ENCODE measurements around the gene REG1A. TPM values are rescaled to one million over a fixed set of nuclear protein-coding genes. Genes with fewer than 3 reads are reported as not detected.

REG1A gene, protein sequence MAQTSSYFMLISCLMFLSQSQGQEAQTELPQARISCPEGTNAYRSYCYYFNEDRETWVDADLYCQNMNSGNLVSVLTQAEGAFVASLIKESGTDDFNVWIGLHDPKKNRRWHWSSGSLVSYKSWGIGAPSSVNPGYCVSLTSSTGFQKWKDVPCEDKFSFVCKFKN
- total RNA-seq (2016; rRNA removed; fragmentation: Illumina TruSeq; extraction: Trizol) (not detected in 2 replicates), polyA plus RNA-seq (2011; rRNA removed) (not detected in 2 replicates), polyA minus RNA-seq (2011; rRNA and poly(A)+ RNA removed; ENCODE audit: low replicate concordance) (not detected in 2 replicates), Bru-seq, nascent RNA (not detected), BruChase-seq, experiment 1, labeled RNA remaining after a 6-hour chase (not detected), BruChase-seq, experiment 2, labeled RNA remaining after a 2-hour chase (not detected)
- not detected in 2 replicates for total RNA-seq (2016; cell fraction: cytosol; rRNA removed; fragmentation: Illumina TruSeq; extraction: Trizol; ENCODE audit: low read depth)
- not detected in 2 replicates for total RNA-seq (2016; cell fraction: insoluble cytoplasmic fraction; rRNA removed; fragmentation: Illumina TruSeq; extraction: Trizol)
- total RNA-seq (2016; cell fraction: membrane; rRNA removed; fragmentation: Illumina TruSeq; extraction: Trizol): not detected in 2 replicates
- not detected in 2 replicates for total RNA-seq (2016; cell fraction: nucleus; rRNA removed; fragmentation: Illumina TruSeq; extraction: Trizol)
- not detected in 2 replicates for polyA plus RNA-seq (2011; cell fraction: cytosol; rRNA removed)
- not detected in 2 replicates for polyA plus RNA-seq (2011; cell fraction: nucleus; rRNA removed)
- not detected in 2 replicates for polyA plus RNA-seq (2012)
- not detected in 2 replicates for polyA plus RNA-seq (2016; cell fraction: cytosol; fragmentation: Illumina TruSeq; extraction: Trizol; ENCODE audit: low read depth)
- polyA plus RNA-seq (2016; cell fraction: insoluble cytoplasmic fraction; fragmentation: Illumina TruSeq; extraction: Trizol; ENCODE audit: low read depth): not detected in 2 replicates
- polyA plus RNA-seq (2016; cell fraction: membrane; fragmentation: Illumina TruSeq; extraction: Trizol; ENCODE audit: low read depth): not detected in 2 replicates
- polyA plus RNA-seq (2016; cell fraction: nucleus; fragmentation: Illumina TruSeq; extraction: Trizol; ENCODE audit: insufficient read depth, low read depth): not detected in 2 replicates
- polyA minus RNA-seq (2011; cell fraction: cytosol; rRNA and poly(A)+ RNA removed): not detected in 2 replicates
- polyA minus RNA-seq (2011; cell fraction: nucleus; rRNA and poly(A)+ RNA removed): not detected in 2 replicates
- long read RNA-seq, experiment 1: 0 reads
- long read RNA-seq, experiment 2: 0 reads

DNA sequence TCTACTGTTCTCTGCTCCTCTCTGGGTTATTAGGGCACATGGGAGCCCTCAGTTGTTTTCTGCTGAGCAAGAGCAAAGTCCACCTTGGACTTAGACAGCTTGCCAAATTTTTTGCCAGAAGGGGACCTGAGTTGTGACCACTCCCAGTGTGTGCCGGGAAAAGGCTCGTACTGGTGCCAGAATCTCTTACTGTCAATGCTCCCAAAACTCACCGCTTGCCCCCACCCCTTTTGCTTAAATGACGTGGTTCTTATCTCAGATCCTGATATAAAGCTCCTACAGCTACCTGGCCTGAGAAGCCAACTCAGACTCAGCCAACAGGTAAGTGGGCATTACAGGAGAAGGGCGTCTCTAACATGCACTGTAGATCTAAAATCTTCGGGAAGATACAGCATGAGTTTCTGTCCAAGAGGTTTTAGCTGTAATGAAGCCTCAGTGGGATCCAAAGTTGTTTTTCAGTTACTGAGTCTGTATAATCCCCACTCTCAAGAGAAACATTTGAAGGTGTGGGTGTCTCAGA lies at the start of gene REG1A:
Gene REG1A (plus strand): TSS at position 295 of the 520 bp plus-strand sequence. CDS start 374 bp downstream, outside the sequence.
- FAIRE-seq (no peak), ATAC-seq (no peak), DNase-seq (ENCODE audit: low spot score) (no peak)
- Histone ChIP-seq H3K9me3 (ENCODE audit: low read length) (no peaks in the 10 kb centered on the region), H3K79me2 (ENCODE audit: insufficient read depth, low read length) (no peaks in the 10 kb centered on the region), H4K20me1 (ENCODE audit: insufficient read depth, low read length) (no peaks in the 10 kb centered on the region), H3K4me3 (replicated peaks in 1 of 3; ENCODE audit: insufficient read depth in 1 of 3, low read depth in 2 of 3, low read length in 3 of 3) (no peak within 1 kb of the TSS), H3K27me3 (ENCODE audit: control insufficient read depth in 1 of 2, insufficient read depth in 2 of 2, low read length in 2 of 2) (no peaks in the 10 kb centered on the region), H2AFZ (ENCODE audit: low read length) (no peak within 1 kb of the TSS), H3K9ac (ENCODE audit: insufficient read depth, low read depth, low read length) (no peak within 1 kb of the TSS), H3K4me2 (ENCODE audit: low read depth, low read length) (no peak within 1 kb of the TSS), H3K36me3 (replicated peaks in 1 of 2; ENCODE audit: control insufficient read depth in 1 of 2, insufficient read depth in 2 of 2, low read length in 2 of 2) (no peaks in the 10 kb centered on the region), H3K27ac (ENCODE audit: extremely low read length, insufficient read depth, low read length) (no peak within 1 kb of the TSS), H3K4me1 (ENCODE audit: insufficient read depth, low read length) (no peaks in the 10 kb centered on the region)
- in situ Hi-C loops (cut with HindIII; ENCODE audit: extremely low pct_ligation_motif_present, low pct_unique_long_range_greater_than_20kb) (no loop called here), intact Hi-C loops (cut with micrococcal nuclease; ENCODE audit: unreplicated experiment) (no loop called here)
- 33% methylated on average over 6 of the region's 6 CpGs for WGBS (ENCODE audit: low lambda C conversion rate)
- CTCF ChIA-PET (ENCODE audit: low intra/inter-chr PET ratio, low total read pairs): no interaction called here
- POLR2A ChIA-PET: no interaction called here
- no TSS peak for BruUV-seq (replicated peaks)
- TF ChIP-seq ZFAT (CRISPR knock-in tag; conservative IDR thresholded peaks at IDR 0.05): no peak
- TF ChIP-seq, protein P1, sequence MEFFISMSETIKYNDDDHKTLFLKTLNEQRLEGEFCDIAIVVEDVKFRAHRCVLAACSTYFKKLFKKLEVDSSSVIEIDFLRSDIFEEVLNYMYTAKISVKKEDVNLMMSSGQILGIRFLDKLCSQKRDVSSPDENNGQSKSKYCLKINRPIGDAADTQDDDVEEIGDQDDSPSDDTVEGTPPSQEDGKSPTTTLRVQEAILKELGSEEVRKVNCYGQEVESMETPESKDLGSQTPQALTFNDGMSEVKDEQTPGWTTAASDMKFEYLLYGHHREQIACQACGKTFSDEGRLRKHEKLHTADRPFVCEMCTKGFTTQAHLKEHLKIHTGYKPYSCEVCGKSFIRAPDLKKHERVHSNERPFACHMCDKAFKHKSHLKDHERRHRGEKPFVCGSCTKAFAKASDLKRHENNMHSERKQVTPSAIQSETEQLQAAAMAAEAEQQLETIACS (CRISPR knock-in tag; IDR thresholded peaks at IDR 0.05): no peak
- TF ChIP-seq, protein P2, sequence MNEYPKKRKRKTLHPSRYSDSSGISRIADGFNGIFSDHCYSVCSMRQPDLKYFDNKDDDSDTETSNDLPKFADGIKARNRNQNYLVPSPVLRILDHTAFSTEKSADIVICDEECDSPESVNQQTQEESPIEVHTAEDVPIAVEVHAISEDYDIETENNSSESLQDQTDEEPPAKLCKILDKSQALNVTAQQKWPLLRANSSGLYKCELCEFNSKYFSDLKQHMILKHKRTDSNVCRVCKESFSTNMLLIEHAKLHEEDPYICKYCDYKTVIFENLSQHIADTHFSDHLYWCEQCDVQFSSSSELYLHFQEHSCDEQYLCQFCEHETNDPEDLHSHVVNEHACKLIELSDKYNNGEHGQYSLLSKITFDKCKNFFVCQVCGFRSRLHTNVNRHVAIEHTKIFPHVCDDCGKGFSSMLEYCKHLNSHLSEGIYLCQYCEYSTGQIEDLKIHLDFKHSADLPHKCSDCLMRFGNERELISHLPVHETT (CRISPR knock-in tag; conservative IDR thresholded peaks at IDR 0.05): no peak
- TF ChIP-seq, protein P3, sequence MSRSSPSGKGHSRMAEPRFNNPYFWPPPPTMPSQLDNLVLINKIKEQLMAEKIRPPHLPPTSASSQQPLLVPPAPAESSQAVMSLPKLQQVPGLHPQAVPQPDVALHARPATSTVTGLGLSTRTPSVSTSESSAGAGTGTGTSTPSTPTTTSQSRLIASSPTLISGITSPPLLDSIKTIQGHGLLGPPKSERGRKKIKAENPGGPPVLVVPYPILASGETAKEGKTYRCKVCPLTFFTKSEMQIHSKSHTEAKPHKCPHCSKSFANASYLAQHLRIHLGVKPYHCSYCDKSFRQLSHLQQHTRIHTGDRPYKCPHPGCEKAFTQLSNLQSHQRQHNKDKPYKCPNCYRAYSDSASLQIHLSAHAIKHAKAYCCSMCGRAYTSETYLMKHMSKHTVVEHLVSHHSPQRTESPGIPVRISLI (CRISPR knock-in tag; IDR thresholded peaks at IDR 0.05; ENCODE audit: borderline replicate concordance): no peak
- TF ChIP-seq SNAPC2 (CRISPR knock-in tag; IDR thresholded peaks at IDR 0.05): no peak
- TF ChIP-seq, protein P4, sequence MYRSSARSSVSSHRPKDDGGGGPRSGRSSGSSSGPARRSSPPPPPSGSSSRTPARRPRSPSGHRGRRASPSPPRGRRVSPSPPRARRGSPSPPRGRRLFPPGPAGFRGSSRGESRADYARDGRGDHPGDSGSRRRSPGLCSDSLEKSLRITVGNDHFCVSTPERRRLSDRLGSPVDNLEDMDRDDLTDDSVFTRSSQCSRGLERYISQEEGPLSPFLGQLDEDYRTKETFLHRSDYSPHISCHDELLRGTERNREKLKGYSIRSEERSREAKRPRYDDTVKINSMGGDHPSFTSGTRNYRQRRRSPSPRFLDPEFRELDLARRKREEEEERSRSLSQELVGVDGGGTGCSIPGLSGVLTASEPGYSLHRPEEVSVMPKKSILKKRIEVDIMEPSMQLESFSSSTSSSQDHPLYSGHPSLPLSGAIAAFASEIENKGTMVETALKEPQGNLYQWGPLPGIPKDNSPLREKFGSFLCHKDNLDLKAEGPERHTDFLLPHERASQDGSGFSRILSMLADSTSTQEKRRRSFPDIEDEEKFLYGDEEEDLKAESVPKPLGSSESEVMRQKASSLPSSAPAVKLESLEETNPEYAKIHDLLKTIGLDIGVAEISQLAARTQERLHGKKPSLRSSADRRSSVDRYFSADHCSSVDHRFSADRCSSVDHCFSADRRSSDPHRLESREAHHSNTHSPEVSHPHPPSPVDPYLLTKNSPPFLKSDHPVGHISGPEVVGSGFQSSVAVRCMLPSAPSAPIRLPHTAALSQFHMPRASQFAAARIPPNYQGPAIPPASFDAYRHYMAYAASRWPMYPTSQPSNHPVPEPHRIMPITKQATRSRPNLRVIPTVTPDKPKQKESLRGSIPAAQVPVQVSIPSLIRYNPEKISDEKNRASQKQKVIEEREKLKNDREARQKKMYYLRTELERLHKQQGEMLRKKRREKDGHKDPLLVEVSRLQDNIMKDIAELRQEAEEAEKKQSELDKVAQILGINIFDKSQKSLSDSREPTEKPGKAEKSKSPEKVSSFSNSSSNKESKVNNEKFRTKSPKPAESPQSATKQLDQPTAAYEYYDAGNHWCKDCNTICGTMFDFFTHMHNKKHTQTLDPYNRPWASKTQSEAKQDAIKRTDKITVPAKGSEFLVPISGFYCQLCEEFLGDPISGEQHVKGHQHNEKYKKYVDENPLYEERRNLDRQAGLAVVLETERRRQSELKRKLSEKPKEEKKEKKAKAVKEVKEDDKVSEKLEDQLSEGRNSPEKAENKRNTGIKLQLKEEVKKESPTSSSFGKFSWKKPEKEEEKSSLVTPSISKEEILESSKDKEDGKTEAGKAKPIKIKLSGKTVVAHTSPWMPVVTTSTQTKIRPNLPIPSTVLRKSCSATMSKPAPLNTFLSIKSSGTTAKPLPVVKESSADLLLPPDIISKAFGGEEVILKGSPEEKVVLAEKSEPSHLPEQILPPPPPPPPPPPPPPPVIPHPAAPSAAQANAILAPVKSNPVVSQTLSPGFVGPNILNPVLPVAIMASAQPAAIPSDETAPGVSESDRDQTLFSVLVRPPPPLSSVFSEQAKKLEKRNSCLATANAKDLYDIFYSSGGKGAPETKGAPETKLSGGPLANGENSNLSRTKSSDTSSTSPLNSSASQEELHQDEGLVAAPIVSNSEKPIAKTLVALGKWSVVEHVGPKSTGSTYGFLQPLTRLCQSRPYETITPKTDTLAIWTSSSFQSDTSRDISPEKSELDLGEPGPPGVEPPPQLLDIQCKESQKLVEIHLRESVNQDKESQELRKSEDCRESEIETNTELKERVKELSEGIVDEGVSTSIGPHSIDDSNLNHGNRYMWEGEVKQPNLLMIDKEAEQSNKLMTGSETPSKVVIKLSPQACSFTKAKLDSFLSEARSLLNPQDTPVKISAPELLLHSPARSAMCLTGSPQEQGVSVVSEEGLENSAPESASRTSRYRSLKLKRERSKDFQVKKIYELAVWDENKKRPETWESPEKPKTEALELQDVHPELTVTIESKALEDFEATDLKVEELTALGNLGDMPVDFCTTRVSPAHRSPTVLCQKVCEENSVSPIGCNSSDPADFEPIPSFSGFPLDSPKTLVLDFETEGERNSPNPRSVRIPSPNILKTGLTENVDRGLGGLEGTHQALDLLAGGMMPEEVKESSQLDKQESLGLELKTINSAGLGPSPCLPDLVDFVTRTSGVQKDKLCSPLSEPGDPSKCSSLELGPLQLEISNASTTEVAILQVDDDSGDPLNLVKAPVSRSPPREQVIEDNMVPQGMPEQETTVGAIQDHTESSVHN (CRISPR knock-in tag; IDR thresholded peaks at IDR 0.05): no peak
- no peak for TF ChIP-seq ZNF224 (CRISPR knock-in tag; IDR thresholded peaks at IDR 0.05)

Data from HepG2 (cell line).